Measurements from ENCODE around the gene RASGRF2.

RASGRF2 gene

GRCh38 chr5:81161012-81161601, 200.9 kb downstream of the RASGRF2 start:
- no peaks in the 10 kb centered on the region for H3K9me3 ChIP-seq (ENCODE audit: control insufficient read depth, low read length)
- H3K36me3 ChIP-seq (ENCODE audit: control insufficient read depth, insufficient read depth, low read length) = no peaks in the 10 kb centered on the region
- H3K4me3 ChIP-seq (ENCODE audit: low read length) = no peak overlapping the region
- H3K4me1 ChIP-seq (ENCODE audit: control insufficient read depth, insufficient read depth, low read length) = no peaks in the 10 kb centered on the region
- no peaks in the 10 kb centered on the region for H3K27me3 ChIP-seq (ENCODE audit: control insufficient read depth, insufficient read depth, low read length)
- no peak overlapping the region for H3K9ac ChIP-seq (ENCODE audit: low read length)

- no peaks in the 10 kb centered on the region for H3K9me3 ChIP-seq (ENCODE audit: control insufficient read depth, low read length)
- no peaks in the 10 kb centered on the region for H3K36me3 ChIP-seq (ENCODE audit: control insufficient read depth, insufficient read depth, low read length)
- no peak overlapping the region for H3K9ac ChIP-seq (ENCODE audit: low read length)
- H3K4me3 ChIP-seq (ENCODE audit: low read length) = no peak overlapping the region
- no peaks in the 10 kb centered on the region for H3K27me3 ChIP-seq (ENCODE audit: control insufficient read depth, insufficient read depth, low read length)
- H3K4me1 ChIP-seq (ENCODE audit: control insufficient read depth, insufficient read depth, low read length) = no peaks in the 10 kb centered on the region
Observed at GRCh38 chr5:81162501-81162900, 202.3 kb downstream of the RASGRF2 start.

GRCh38 chr5:81163651-81164050, 203.5 kb downstream of the RASGRF2 start:
- Histone ChIP-seq H3K4me3 (ENCODE audit: low read length) (no peak overlapping the region), H3K9ac (ENCODE audit: low read length) (no peak overlapping the region), H3K9me3 (ENCODE audit: control insufficient read depth, low read length) (no peaks in the 10 kb centered on the region), H3K36me3 (ENCODE audit: control insufficient read depth, insufficient read depth, low read length) (no peaks in the 10 kb centered on the region), H3K27me3 (ENCODE audit: control insufficient read depth, insufficient read depth, low read length) (no peaks in the 10 kb centered on the region), H3K4me1 (ENCODE audit: control insufficient read depth, insufficient read depth, low read length) (no peaks in the 10 kb centered on the region)

GRCh38 chr5:81164476-81164875, 204.3 kb downstream of the RASGRF2 start:
- Histone ChIP-seq H3K9me3 (ENCODE audit: control insufficient read depth, low read length) (no peaks in the 10 kb centered on the region), H3K27me3 (ENCODE audit: control insufficient read depth, insufficient read depth, low read length) (no peaks in the 10 kb centered on the region), H3K36me3 (ENCODE audit: control insufficient read depth, insufficient read depth, low read length) (no peaks in the 10 kb centered on the region), H3K4me3 (ENCODE audit: low read length) (no peak overlapping the region), H3K4me1 (ENCODE audit: control insufficient read depth, insufficient read depth, low read length) (no peaks in the 10 kb centered on the region), H3K9ac (ENCODE audit: low read length) (no peak overlapping the region)

GRCh38 chr5:81164936-81165335, 204.8 kb downstream of the RASGRF2 start:
- no peaks in the 10 kb centered on the region for H3K9me3 ChIP-seq (ENCODE audit: control insufficient read depth, low read length)
- no peaks in the 10 kb centered on the region for H3K4me1 ChIP-seq (ENCODE audit: control insufficient read depth, insufficient read depth, low read length)

GRCh38 chr5:81165493-81166119, 205.4 kb downstream of the RASGRF2 start:
- Histone ChIP-seq H3K9me3 (ENCODE audit: control insufficient read depth, low read length) (no peaks in the 10 kb centered on the region), H3K9ac (ENCODE audit: low read length) (no peak overlapping the region), H3K4me1 (ENCODE audit: control insufficient read depth, insufficient read depth, low read length) (no peaks in the 10 kb centered on the region), H3K27me3 (ENCODE audit: control insufficient read depth, insufficient read depth, low read length) (no peaks in the 10 kb centered on the region), H3K36me3 (ENCODE audit: control insufficient read depth, insufficient read depth, low read length) (no peaks in the 10 kb centered on the region), H3K4me3 (ENCODE audit: low read length) (no peak overlapping the region)

More at GRCh38 chr5:81164936-81165335, 204.8 kb downstream of the RASGRF2 start:
- no peak overlapping the region for H3K9ac ChIP-seq (ENCODE audit: low read length)
- no peak overlapping the region for H3K4me3 ChIP-seq (ENCODE audit: low read length)
- H3K27me3 ChIP-seq (ENCODE audit: control insufficient read depth, insufficient read depth, low read length) = no peaks in the 10 kb centered on the region
- no peaks in the 10 kb centered on the region for H3K36me3 ChIP-seq (ENCODE audit: control insufficient read depth, insufficient read depth, low read length)

GRCh38 chr5:81166430-81166829, 206.3 kb downstream of the RASGRF2 start:
- Histone ChIP-seq H3K9me3 (ENCODE audit: control insufficient read depth, low read length) (no peaks in the 10 kb centered on the region), H3K4me1 (ENCODE audit: control insufficient read depth, insufficient read depth, low read length) (no peaks in the 10 kb centered on the region), H3K4me3 (ENCODE audit: low read length) (no peak overlapping the region), H3K9ac (ENCODE audit: low read length) (no peak overlapping the region), H3K36me3 (ENCODE audit: control insufficient read depth, insufficient read depth, low read length) (no peaks in the 10 kb centered on the region), H3K27me3 (ENCODE audit: control insufficient read depth, insufficient read depth, low read length) (no peaks in the 10 kb centered on the region)

- Histone ChIP-seq H3K36me3 (ENCODE audit: control insufficient read depth, insufficient read depth, low read length) (no peaks in the 10 kb centered on the region), H3K9me3 (ENCODE audit: control insufficient read depth, low read length) (no peaks in the 10 kb centered on the region), H3K27me3 (ENCODE audit: control insufficient read depth, insufficient read depth, low read length) (no peaks in the 10 kb centered on the region), H3K9ac (ENCODE audit: low read length) (no peak overlapping the region), H3K4me1 (ENCODE audit: control insufficient read depth, insufficient read depth, low read length) (no peaks in the 10 kb centered on the region), H3K4me3 (ENCODE audit: low read length) (no peak overlapping the region)
Observed at GRCh38 chr5:81167078-81167477, 206.9 kb downstream of the RASGRF2 start.

GRCh38 chr5:81167544-81167943, 207.4 kb downstream of the RASGRF2 start:
- no peaks in the 10 kb centered on the region for H3K36me3 ChIP-seq (ENCODE audit: control insufficient read depth, insufficient read depth, low read length)
- H3K9ac ChIP-seq (ENCODE audit: low read length) = no peak overlapping the region
- H3K27me3 ChIP-seq (ENCODE audit: control insufficient read depth, insufficient read depth, low read length) = no peaks in the 10 kb centered on the region
- H3K4me3 ChIP-seq (ENCODE audit: low read length) = no peak overlapping the region
- H3K4me1 ChIP-seq (ENCODE audit: control insufficient read depth, insufficient read depth, low read length) = no peaks in the 10 kb centered on the region
- no peaks in the 10 kb centered on the region for H3K9me3 ChIP-seq (ENCODE audit: control insufficient read depth, low read length)

GRCh38 chr5:81169924-81170323, 209.8 kb downstream of the RASGRF2 start:
- Histone ChIP-seq H3K36me3 (ENCODE audit: control insufficient read depth, insufficient read depth, low read length) (no peaks in the 10 kb centered on the region), H3K4me3 (ENCODE audit: low read length) (no peak overlapping the region), H3K4me1 (ENCODE audit: control insufficient read depth, insufficient read depth, low read length) (no peaks in the 10 kb centered on the region), H3K9me3 (ENCODE audit: control insufficient read depth, low read length) (no peaks in the 10 kb centered on the region), H3K9ac (ENCODE audit: low read length) (no peak overlapping the region), H3K27me3 (ENCODE audit: control insufficient read depth, insufficient read depth, low read length) (no peaks in the 10 kb centered on the region)

GRCh38 chr5:81171769-81172168, 211.6 kb downstream of the RASGRF2 start:
- Histone ChIP-seq H3K27me3 (ENCODE audit: control insufficient read depth, insufficient read depth, low read length) (no peaks in the 10 kb centered on the region), H3K4me3 (ENCODE audit: low read length) (no peak overlapping the region), H3K36me3 (ENCODE audit: control insufficient read depth, insufficient read depth, low read length) (no peaks in the 10 kb centered on the region), H3K4me1 (ENCODE audit: control insufficient read depth, insufficient read depth, low read length) (no peaks in the 10 kb centered on the region), H3K9ac (ENCODE audit: low read length) (no peak overlapping the region), H3K9me3 (ENCODE audit: control insufficient read depth, low read length) (no peaks in the 10 kb centered on the region)

GRCh38 chr5:81172710-81173109, 212.5 kb downstream of the RASGRF2 start:
- Histone ChIP-seq H3K36me3 (ENCODE audit: control insufficient read depth, insufficient read depth, low read length) (no peaks in the 10 kb centered on the region), H3K4me1 (ENCODE audit: control insufficient read depth, insufficient read depth, low read length) (no peaks in the 10 kb centered on the region), H3K27me3 (ENCODE audit: control insufficient read depth, insufficient read depth, low read length) (no peaks in the 10 kb centered on the region), H3K4me3 (ENCODE audit: low read length) (no peak overlapping the region), H3K9me3 (ENCODE audit: control insufficient read depth, low read length) (no peaks in the 10 kb centered on the region), H3K9ac (ENCODE audit: low read length) (no peak overlapping the region)
